GM18951 (cell line): ENCODE data around the gene CFAP299.
"Not testable (repeated sequence)": the region's sequence is repeated elsewhere in the genome, so short reads cannot be mapped to it uniquely, and the experiment has no call there.

Experiments
- POLR2A ChIP-seq: IDR thresholded peaks from 4 replicates; pipeline ENCODE4 v1.6.1; 2011; ENCODE audit warnings: mild to moderate bottlenecking; ENCODE audit not compliant: insufficient read length, insufficient read depth; ENCODE audit errors: extremely low read depth
- in situ Hi-C: fragments of 300-500 bp; cut with MboI; formaldehyde crosslinking; loops from one replicate; pipeline ENCODE4 v1.12.0; 2022; ENCODE audit warnings: low sequenced_read_pairs, mixed read lengths, inconsistent platforms; ENCODE audit not compliant: unreplicated experiment

CFAP299 gene

DNA sequence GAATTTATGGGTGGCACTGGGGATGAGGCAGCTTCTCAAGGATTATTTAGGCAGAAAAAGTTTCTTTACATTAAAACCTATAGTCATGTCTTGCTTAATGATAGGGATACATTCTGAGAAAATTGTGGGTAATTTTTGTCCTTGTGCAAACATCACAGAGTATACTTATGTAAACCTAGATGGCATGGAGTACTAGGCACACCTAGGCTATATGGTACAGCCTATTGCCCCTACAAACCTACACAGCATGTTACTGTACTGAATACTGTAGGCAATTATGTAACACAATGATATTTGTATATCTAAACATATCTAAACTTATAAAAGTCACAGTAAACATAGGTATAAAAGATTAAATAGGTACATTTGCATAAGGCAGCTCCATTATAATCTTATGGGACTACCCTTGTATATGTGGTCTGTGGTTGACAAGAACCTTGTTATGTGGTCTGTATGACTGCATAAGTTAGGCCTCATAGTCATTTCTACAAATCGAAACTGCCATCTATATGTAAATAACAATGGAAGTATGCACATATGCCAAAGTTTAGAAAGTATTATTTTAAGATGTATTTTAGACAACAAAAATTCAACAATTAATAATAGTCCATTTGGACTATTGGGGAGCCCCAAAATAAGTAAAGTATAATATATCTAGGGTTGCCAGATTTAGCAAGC lies 87.3 kb downstream of the CFAP299 start:
- no peak for TF ChIP-seq POLR2A
- in situ Hi-C loops, result no loop called here

DNA sequence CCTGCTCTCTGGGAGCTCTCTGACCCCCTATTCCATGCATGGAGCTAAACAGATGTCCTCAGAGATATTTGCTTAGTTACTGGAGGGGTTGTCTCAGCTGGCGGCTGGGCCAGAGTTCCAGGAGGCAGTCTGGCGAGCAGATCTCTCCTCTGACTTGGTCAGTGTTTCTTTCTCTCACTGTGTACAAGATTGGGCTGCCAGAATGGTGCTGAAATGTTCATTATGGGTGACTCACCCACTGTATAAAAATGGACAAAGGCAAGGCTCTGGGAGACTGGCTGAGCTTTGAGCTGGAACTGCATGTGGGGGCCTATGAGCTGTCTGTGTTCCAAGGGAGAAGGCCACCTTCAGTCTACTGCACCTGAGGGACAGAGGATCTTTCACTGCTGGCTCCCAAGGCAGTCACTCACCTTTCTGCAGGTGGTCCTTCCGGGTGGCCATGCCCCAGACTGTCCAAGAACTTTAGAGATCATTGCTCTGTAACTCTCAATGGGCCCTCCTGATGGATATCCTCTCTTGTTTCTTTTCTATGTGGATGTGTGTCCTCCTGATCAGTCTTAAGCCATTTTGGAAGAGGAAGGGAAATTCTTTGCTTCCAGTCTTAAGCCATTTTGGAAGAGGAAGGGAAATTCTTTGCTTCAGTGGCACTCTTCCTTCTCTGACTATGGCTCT lies 88.2 kb downstream of the CFAP299 start:
- in situ Hi-C loops, result no loop called here
- no peak for TF ChIP-seq POLR2A

DNA sequence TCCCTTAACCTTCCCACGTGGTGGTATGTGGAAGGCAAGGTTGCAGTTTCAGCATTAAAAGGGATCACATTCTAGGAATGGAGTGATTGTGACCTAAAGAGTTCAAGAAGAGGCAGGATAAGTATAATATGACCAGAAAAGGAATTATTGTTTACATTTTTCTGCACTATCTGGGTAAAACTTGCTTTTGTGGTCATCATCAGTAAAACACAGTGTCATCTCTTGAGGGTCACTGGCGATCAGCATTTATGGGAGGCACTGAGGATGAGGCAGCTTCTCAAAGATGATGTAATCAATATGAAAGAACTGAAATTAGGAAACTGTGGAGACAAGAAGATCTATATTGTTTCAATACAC lies 88.7 kb downstream of the CFAP299 start:
- no peak for TF ChIP-seq POLR2A
- in situ Hi-C loops, result no loop called here

DNA sequence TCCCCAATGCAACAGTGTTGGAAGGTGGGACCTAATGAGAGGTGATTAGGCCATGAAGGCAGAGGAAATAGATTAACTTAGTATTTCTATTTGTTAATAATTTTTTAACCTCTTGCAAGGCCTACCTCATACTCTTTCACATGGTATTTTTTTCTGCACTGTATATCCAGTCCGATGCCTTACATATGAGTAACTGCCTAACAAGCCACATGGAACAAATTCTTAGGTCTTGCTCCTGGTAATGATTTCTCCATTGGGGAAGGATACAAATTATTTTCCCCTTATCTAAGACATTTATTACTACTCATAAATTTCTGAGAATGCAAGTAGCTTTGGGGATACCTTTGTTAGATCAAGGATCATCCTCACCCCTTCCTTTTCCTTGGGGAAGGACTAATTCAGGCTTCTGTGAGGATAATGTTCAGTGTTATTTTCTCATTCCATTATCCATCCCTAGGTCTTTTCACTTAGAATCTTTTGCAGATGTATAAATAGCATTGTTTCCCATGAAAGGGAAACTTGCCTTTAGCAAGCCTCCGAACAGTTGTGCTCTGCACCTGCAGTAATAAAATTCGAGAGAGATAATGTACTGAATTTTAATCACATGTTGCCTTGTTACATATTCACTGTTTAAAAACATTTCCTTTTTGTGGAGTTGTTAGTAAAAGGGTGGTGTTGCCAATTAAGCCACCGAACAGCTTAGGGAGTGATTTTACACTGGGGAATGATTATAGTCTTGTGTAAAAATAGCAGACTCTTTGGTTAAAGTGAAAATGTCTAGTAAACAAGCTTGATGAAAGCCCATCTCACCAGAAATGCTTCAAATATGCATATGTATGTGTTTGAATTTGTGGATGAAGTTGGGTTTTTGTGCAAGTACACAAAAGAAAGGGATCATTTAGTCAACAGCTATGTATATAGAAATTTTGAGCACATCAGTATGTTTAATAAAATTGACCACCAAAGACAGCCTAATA lies 89.9 kb downstream of the CFAP299 start:
- no peak for TF ChIP-seq POLR2A
- in situ Hi-C loops, result no loop called here

DNA sequence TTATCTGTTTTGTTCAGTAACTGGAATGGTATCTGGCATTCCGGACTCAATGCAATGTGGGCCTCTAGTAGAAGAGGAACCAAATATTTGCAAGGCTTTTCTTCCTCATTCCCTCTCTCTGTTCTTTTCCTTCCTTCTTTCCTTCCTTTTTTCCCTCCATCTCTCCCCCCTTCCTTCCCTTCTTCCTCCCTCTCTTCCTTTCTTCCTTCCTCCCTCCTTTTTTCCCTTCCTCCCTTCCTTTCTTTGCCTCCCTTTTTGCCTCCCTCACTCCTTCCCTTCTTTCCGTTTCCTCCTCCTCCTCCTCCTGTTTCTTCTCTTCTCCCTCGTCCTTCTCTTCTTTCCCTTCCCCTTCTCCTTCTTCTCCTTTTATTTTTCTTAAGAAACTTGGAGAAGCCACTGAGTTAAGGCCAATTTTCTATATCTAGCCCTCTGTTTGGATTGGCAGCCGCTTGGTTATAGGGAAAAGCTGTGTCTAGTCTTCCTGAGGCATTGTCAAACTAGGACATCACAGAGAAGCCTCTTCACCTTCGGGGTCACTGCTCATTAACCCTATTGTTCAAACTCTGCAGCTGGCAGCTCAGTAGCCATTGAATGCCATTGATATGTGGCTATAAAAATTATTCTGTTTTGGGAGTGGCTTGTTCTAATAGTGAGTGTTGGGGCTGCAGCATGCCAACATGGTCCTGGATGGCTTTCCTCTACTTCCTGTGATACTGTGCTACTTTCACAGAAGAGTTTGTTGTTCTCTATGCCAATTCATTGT lies 95.9 kb downstream of the CFAP299 start:
- in situ Hi-C loops, result no loop called here

DNA sequence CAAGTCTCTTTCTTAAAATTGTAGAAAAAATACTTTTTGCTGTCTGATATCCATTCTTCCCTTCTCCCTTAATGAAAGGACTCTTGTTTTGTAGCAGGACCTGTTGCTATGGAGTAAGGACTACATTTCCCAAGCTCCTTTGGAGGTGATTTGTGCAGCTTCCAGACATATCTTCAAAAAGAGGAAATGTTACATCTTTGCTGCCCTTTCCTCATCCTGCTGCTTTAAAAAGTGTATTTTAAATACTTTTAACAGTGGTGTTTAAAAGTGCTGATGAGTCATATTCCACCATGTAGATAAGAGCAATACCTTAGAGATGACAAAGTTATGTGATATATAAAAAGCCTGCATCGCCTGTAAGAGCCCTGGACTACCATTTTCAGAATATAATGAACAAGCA lies 98.7 kb downstream of the CFAP299 start:
- no peak for TF ChIP-seq POLR2A
- in situ Hi-C loops, result no loop called here

More for the DNA sequence above, 95.9 kb downstream of the CFAP299 start:
- no peak for TF ChIP-seq POLR2A

DNA sequence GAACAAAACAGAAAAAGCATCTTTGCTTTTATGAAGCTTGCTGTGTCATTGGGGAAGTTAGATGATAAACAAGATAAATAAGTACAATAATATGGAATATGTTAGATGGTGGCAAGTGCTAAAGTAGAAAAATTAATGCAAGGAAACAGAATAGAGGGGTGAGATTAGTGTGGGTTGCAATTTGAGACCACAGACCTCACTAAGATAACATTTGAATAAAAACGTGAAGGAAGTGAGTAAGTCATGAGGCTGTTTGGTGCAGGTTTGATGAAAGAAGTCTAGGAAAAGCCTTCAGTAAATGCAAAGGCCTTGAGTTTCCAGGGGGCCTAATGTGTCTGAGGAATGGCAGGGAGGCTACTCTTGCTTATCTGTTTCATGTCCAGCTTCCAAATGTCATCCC lies 102.5 kb downstream of the CFAP299 start:
- in situ Hi-C loops, result no loop called here
- TF ChIP-seq POLR2A, result no peak

DNA sequence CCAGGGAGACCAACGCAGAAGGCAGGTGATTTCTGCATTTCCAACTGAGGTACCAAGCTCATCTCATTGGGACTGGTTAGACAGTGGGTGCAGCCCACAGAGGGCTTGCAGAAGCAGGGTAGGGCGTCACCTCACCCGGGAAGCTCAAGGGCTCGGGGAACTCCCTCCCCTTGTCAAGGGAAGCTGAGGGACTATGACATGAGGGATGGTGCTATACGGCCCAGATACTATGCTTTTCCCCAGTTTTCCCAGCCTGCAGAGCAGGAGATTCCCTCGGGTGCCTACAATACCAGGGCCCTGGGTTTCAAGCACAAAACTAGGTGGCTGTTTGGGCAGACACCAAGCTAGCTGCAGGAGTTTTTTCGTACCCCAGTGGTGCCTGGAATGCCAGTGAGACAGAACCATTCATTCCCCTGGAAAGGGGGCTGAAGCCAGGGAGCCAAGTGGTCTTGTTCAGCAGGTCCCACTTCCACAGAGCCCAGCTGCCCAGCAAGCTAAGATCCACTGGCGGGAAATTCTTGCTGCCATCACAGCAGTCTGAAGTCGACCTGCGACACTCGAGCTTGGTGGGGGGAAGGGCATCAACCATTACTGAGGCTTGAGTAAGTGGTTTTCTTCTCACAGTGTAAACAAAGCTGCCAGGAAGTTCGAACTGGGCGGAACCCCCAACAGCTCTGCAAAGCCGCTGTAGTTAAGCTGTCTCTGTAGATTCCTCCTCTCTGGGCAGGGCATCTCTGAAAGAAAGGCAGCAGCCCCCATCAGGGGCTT lies 103.9 kb downstream of the CFAP299 start:
- in situ Hi-C loops, result not testable (repeated sequence)

DNA sequence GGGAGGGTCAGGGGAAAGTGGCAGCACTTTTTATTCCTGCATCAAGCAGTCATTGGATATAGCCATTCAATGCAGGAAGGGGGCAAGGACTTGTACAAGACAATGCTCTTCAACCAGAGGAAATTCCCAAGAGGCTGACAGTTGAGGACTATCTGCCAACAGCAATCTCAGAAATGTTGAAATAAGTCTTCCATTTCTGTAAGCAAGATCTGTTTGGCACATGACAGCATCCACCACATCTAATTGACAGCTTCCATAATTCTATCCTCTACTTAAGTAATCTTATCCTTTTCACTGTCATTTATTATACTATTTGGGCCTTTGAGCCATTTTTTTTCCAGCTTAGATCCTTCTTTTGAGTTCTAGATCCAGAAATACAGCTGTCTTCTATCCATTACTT lies 110.7 kb downstream of the CFAP299 start:
- no peak for TF ChIP-seq POLR2A
- in situ Hi-C loops, result no loop called here

DNA sequence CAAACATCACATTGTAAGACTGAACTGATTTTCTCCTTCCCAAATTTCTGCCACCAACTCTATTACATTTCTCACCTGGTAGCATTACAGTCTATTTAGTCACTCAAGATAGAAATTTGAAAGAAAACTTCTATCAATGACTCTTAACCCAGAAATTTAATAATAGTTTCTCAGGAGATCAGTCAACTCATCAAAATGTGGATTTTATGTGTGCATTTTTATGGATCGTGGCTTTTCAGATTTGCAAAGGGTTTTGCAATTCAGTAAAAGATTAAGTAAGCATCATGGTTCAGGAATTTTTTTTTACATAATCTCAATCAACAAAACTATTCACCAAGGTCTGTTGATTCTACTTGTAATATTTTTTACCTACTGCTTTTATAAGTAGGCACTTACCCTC lies 111.1 kb downstream of the CFAP299 start:
- no peak for TF ChIP-seq POLR2A
- in situ Hi-C loops, result no loop called here

DNA sequence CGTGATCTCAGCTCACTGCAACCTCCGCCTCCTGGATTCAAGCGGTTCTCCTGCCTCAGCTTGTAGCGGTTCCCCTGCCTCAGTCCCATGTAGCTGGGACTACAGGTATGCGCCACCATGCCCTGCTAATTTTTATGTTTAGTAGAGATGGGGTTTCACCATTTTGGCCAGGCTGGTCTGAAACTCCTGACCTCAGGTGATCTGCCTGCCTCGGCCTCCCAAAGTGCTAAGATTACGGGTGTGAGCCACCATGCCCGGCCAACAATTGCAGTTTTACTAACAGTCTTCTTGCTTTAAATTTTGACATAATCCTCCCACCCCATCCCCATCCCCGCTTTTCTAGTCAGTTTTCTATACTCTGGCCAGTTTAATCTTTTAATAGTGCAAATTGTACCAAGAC lies 112.0 kb downstream of the CFAP299 start:
- TF ChIP-seq POLR2A, result no peak
- in situ Hi-C loops, result no loop called here

DNA sequence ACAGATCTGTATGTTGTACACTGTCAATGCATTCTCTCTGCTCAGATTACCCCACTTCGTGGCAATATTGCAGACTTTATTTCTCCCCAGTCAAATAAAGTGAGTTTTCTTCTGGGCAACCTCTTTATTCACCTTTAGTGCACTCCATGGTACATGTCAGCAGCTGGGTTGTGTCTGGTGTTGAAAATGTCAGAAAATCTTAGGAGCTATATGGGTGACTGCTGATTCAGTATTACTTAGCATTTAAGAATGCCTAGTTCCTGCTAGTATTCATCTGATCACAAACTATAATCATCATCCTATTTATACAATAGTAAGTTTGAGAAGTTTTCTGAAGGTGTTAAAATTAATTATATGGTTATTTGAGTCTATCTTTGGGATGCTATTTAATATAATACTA lies 112.5 kb downstream of the CFAP299 start:
- no peak for TF ChIP-seq POLR2A
- in situ Hi-C loops, result no loop called here
